Measurements from ENCODE around the gene GNGT2.
A peak's percentile ranks its signal among the peaks of the same experiment; 100 is the strongest.

GNGT2 gene

DNA sequence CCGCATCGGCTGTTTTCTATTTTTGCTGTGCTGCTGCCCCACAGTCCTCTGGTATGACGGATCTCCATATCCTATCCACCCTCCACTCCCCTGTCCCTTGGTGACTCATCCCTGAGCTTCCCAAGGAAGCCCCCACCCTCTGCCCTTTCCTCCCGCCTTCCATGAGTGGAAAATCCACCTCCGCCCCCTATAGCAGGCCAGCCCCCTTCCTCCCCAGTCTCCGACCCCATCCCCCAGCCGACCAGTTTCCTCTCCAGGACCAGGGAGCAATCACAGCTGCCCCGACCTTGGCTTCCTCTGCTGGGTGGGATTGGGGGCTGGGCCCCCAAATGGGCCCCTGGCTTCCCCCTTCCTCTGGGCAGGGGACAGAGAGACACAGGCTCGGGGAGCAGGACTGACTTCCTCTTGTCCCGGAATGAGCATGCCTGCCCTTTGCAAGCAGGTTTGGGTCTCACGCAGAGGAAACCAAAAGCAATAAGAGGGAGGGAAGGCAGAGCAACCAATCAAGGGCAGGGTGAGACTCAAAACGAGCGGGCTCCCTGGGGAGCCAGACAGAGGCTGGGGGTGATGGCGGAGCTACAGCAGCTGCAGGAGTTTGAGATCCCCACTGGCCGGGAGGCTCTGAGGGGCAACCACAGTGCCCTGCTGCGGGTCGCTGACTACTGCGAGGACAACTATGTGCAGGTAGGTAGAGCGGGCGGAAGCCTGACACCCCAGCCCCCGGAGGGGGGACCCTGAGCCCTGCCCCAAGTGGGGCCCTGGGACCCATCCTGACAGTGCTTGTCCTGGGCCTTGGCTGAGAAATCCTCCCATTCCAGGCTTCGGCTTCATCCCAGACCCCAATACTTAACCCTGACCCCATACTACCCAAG is at the start of gene GNGT2, which contains the start of gene ABI3:
Gene GNGT2, minus strand, starts transcription at position 417 of the 872 bp plus-strand sequence. CDS start 3,152 bp downstream, outside the sequence.
Gene ABI3, plus strand, starts transcription at position 550 of the 872 bp plus-strand sequence. Its CDS starts 18 bp downstream, at position 568.
- DNase-seq: no peak

DNA sequence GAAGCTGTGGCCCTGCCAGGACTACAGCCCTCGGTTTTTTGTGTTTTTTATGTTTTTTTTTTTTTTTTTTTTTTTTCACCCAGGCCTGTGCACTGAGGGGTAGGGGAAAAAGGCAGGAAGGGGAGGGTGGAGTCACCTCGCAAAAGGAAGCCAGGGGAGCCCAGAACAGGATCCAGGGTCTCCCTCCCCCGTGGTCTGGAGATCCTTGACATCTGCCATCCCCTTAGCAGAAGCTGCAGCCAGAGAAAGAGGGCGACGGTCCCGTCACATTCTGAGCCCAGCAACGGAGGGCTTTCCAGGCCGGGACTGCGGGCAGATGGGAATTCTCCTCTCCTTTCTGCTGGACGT is 49.3 kb upstream of the GNGT2 start:
- no peak for DNase-seq

DNA sequence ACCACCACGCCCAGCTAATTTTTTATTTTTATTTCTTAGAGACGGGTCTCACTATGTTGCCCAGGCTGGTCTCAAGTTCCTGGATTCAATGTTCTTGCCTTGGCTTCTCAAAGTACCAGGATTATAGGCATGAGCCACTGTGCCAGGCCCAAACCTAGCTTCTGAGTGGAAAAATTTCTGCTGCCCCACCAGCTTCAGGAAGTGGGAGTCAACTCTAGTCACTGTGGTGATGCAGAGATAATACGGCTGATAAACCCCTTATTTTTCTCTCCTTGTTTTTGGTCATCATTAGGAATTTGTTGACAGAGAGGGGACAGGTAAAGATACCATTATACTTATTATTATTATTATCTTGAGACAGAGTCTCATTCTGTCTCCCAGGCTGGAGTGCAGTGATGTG is 48.0 kb upstream of the GNGT2 start:
- DNase-seq: peak; percentile 26

DNA sequence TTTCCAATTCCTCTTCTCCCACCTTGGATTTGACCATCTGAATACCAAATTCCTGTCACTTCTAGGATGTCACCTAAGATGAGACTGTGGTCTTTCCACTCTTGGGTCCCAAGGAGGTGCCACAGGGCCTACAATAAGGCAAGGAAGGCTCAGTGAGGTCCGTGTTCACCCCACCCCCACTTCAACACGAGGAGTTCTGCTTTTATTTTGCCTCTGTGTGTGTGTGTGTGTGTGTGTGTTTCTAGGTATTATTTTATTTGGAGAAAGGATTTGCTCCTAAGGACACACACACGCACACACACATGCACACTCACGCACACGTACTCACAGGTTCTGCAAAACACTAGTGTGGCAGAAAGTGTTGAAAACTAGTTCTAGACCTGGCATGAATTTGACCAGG is 44.8 kb upstream of the GNGT2 start:
- DNase-seq: no peak

DNA sequence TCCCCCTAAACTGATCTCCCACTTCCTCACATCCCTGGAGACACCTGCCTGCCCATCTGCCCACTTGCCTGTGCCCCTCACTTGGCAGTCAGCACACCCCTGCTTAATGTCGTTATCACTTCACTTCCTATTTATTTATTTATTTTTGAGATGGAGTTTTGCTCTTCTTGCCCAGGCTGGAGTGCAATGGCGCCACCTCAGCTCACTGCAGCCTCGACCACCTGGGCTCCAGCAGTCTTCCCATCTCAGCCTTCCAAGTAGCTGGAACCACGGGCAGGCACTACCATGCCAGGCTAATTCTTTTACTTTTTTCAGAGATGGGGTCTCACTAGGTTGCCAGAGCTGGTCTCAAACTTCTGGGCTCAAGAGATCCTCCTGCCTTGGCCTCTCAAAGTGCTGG is 43.7 kb upstream of the GNGT2 start:
- no peak for DNase-seq

DNA sequence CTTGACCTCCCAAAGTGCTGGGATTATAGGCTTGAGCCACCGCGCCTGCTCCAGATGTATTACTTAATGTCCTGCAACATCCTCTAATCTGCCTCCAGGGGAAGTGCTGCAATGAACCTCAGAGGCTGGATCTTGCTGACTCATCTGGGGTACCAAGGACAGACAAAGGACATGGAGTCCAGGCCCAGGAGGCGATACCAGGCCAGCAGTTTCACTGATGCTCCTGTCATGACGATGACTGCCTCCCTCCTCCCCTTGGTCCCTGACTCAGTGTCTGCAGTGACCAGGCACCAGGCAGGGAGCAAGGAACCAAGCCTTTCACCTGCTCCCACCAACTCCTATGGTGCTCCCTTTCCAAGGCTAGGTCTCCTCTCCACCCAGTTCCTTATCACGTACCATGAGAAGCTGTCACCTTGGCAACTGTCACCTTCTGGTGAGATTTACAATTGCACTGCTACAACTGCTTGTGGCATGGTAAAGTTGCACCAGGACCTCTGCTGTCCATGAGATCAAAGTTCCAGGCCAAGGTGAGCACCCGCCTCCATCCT is 41.8 kb upstream of the GNGT2 start:
- DNase-seq: peak; percentile 77

DNA sequence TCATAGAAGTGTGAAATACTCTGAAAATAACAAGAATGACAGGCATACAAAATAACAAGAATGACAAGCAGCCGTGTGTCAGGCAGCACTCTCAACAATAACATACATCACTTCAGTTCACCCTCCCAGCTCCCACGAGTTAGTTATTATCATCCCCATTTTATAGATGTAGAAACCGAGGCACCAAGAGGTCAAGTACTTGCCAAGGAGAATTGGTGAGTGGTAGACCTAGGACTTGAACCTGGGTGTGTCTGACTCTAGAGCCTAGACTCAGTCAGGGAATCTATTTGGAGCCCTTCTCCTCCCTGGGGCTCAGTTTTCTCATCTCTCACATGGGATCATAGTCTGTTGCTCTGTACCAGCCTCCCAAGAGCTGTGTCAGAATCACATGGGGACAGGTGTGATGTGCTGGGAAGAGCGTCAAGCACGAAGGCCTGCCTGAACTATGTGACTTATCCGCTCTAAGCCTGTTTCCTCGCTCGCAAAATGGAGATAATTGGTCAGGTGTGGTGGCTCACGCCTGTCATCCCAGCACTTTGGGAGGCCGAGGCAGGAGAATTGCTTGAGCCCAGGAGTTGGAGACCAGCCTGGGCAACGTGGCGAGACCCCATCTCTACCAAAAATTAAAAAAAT is 39.6 kb upstream of the GNGT2 start:
- no peak for DNase-seq

DNA sequence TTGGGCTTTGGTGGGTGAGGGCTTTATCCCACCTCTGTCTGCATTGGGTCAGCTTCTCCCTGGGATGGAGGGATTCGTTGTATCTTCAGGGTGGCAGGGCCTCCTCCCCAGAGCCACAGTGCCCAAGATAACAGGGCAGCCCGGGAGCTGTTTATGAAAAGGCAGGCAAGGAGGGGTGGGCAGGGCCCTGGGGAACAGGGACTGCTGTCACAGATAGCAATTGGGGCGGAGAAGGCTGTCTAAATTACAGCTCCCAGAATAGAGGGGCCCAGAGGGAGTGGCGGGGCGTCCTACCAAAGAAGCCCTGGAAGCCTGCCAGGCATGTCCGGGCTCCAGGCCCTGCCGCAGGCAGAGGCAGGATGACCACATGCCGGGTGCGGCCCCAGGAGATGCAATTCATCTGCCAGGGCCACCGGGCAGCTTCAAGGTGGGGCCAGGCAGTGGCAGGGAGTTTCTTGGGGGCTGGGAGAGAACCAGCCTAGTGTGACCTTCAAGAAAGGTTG is 39.0 kb upstream of the GNGT2 start:
- no peak for DNase-seq

DNA sequence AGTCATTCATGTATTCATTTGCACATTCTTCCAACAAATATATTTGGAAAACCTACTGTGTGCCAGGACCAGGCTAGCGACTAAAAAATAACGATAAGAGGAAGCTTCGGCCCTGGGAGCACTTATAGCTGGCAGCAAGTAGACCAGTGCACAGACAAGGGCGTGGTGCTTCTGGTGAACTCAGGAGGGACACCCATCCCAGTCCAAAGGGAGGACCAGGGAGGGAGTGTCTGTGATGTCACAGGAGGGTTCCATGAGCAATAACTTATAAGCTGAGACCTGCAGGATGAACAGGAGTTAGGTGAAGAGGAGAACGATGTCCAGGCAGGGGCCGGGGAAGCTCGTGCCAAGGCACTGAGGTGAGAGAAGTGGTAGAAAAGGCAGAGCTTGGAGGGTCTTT is 37.6 kb upstream of the GNGT2 start:
- no peak for DNase-seq

DNA sequence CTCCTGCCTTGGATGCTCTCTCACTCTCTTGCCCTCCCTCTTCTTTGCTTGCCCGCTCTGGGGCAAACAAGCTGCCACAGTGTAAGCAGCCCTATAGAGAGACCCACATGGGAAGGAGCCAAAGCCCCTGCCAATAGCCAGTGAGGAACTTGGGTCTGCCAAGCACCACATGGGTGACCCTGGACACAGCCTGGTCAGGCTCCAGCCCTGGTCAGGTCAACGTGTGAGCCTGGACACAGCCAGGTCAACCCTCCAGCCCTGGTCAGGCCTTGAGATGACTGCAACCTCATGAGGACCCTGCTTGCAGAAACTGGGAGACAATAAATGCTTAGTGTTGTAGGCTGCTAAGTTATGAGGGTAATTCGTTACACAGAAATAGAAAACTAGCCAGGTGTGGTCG is 34.5 kb upstream of the GNGT2 start:
- DNase-seq: no peak

DNA sequence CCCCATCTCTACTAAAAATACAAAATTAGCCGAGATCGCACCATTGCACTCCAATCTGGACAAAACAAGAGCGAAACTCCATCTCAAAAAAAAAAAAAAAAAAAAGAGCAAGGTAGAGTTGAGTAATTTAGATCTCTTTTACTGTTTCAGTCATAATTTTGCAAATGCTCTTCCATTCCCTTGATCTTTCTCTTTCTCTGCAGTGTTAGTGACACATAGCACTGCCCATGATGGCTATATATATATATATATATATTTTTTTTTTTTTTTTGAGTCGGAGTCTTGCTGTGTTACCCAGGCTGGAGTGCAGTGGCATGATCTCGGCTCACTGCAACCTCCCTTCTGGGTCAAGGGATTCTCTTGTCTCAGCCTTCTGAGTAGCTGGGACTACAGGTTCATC is 32.4 kb upstream of the GNGT2 start:
- no peak for DNase-seq

DNA sequence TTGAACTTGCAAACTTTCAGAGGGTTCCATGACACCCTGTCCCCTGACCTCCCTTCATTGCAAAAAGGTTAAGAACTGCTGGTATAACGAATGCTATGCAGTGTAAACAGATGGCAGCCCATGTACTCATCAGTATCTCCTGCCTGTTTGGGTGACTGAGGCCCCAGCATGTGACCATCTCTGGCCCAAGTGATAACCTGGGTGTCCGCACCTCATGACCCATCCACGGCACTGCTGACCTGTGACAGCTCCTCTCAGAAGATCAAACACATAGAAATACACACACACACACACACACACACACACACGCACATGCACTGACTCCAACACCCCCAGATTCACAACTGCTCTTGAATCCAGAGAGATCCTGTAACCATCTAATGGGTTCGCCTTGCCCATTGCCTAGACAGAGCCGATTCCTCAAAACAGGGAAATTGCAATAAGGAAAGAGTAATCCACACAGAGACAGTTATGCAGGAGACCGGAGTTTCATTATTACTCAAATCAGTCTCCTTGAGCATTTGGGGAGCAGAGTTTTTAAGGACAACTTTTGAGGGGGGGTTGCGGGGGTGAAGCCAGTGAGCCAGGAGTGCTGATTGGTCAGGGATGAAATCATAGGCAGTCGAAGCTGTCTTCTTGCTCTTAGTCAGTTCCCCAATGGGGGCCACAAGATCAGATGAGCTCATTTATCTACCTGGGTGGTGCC is 31.5 kb upstream of the GNGT2 start:
- DNase-seq: no peak

DNA sequence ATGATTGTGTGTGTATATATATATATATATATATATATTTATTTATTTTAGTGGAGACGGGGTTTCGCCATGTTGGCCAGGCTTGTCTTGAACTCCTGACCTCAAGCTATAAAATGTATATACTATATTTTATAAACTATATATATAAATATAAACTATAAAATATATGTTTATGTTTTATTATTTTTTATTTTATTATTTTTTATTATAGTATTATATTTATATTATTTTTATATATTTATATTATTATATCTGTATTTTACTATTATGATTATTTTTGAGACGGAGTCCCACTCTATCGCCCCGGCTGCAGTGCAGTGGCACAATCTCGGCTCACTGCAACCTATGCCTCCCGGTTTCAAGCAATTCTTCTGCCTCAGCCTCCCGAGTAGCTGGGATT is 30.7 kb upstream of the GNGT2 start:
- no peak for DNase-seq

DNA sequence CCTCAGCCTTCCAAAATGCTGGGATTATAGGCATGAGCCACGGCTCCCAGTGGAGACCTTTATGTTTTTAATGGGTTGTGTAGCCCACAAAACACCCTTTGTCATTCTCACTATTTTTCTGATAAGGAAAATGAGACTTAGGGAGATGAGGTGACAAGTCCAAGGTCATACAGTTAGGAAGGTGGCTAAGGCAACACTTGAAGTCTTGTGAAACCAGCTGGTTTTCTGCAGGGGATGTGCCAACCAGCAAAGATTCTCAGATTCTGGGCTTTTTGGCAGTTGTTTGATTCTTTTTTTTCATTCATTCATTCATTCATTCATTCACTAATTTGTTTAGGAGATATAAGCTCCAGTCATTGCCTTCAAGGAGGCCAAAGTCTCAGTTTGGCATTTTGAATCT is 30.2 kb upstream of the GNGT2 start:
- DNase-seq: no peak

DNA sequence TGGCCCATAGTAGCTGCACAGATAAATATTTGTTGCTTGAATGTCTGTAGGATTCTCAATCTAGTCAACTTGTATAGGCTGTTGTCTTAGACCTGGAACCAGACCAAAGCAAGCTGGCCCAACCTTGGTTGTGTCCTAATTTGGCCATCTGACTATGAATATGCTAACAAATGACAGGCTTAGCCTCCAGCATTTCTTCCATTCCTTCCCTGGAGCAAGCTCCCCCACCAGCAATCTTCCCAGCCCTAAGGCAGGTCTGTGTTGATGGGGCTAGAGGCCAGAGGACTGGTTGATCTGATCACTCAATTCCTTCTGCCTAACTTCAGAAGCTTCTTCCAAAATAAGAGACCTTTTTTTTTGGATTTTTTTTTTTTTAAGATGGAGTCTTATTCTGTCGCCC is 29.6 kb upstream of the GNGT2 start:
- DNase-seq: no peak

DNA sequence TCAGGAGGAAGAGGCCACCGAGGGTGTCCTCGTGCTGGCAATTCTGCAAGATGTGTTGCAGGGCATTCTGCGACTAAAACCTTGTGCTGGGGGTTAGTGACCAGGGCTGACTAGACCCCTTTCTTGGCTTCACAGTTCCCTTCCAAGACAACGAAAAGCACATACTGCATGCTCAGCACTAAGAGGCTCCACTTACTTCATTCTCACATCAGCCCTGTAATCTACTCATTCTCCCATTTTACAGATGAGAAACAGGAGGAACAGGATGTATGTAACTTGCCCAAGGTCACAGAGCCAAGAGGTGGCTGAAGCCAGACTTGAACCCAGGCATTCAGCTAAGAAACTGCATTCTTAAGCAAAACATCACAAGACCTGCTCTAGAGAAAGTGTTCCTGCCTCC is 25.5 kb upstream of the GNGT2 start:
- no peak for DNase-seq

DNA sequence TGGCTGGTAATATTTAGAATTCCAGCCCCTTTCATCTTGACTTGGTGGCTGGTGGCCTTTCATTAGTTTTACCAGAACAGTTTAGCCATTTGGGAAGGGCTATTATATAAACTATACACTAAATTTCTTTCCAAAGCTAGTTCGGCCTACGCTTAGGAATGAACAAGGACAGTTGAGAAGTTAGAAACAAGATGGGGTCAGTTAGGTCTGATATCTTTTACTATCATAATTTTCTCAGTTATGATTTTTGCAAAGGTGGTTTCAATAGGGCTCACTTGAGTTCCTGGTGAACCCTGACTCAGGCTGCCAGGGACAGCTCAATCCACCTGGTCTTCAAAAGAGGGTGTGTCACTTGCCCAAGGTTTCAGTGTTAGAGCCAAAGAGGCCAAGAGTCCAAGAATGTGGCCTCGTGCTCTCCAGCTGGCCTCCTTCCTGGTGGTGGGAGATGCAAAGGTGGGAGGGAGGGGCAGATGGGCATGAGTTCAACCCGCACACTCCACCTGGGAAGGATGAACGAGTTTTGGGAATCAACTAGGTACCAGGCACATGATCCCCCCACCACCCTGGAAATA is 24.2 kb upstream of the GNGT2 start:
- DNase-seq: no peak

DNA sequence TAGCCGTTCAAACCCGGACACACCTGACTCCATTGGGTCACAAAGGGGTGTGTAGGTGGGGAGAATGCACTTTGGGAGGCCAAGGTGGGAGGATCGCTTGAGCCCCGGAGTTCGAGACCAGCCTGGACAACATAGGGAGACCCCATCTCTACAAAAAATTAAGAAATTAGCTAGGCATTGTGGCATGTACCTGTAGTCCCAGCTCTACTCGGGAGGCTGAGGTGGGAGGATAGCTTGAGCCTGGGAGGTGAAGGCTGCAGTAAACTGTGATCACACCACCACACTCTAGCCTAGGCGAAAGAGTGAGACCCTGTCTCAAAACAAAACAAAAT is 21.2 kb upstream of the GNGT2 start:
- DNase-seq: no peak

DNA sequence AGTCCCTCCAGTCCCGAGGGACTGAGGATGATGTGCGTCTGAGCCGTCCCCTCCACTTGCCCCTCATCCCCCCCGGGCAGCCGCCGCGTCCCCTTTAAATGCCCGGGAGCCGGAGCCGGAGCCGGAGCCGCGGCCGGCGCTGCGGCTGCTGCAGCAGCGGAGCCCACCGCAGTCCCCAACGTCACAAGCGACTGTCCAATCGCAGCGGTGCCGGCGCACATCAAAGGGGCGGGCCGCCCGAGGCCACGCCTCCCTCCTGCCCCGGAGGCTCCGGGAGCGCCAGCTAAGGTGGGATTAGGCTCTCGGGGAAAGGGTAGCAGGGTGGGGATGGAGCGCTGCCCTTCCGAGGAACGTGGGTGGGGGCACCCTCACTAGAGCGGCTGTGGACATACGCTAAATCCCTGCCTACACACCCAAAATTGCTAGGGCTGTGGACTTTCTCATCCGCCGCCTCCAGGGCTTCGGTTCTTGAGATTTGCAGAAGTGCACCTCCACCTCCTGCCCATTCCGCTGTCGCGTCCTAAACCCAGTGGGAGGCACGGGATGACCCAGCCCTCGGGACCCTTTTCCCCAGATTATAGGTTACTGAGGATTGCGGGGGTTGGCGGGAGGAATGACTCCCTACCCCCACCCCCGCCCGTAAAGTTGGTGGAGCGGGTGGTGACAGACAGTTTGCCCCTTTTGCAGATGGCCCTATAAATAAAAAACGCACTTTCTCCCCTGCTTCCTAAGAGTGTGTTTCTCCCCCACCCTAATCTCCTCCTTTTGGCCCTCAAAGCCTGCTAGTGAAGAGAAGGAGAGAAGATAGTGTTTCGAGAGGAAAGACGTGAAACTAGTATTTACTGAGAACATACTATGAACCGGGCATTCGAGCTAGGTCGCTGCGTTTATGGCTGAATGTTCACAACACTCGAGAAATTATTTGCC is 20.5 kb upstream of the GNGT2 start, which contains the start of gene PHOSPHO1:
Gene PHOSPHO1, minus strand, starts transcription at position 152 of the 927 bp plus-strand sequence. CDS start 4,096 bp downstream, outside the sequence.
- no peak for DNase-seq

DNA sequence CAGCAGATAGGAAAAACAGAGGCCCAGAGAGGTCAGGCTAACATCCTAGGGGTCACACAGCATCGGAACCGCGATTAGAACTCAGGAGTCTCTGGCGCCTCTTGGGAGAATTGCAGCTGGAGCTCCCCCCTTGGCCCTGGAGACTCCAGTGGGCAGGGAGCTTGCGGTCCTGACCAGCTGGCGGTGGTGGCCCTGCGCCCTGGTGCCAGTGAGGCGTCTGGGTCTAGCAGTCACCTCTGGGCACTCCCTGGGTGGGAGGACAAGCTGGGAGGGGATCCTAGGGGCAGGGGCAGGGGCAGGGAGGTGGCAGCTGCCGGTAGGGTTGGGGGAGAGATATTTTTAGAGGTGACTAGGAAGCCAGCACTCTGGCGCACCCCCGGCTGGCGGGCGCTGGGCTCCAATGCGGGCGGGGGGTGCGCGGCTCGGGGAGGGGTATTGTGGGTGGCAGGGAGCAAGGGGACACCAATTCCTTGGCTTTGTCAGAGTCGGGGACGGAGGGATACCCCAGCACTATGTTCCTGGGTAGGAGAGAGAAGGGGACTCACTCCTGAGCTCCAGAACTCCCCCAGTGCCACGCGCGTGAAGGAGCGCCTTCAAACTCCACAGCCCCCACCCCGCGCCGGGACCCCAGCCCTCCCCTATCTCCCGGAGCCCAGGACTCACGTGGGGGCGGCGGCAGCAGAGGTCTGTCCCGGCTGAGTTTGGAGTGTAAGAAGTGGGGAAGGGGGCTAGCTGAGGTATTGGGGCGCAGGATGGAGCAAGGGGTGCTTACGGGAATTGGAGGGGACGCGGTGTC is 19.6 kb upstream of the GNGT2 start:
- no peak for DNase-seq

All from GF-D8 (cell line).